HS-5 (cell line): ENCODE measurements around the gene SLC7A6OS.

Experiments
- DNase-seq: peaks from one replicate; pipeline ENCODE4 v3.0.0-alpha.2; 2012; ENCODE audit warnings: low read depth

SLC7A6OS gene

GRCh38 chr16:68279726-68280558, 30.8 kb downstream of the SLC7A6OS start:
- no peak for DNase-seq

GRCh38 chr16:68276223-68276622, 34.5 kb downstream of the SLC7A6OS start:
- no peak for DNase-seq

DNA sequence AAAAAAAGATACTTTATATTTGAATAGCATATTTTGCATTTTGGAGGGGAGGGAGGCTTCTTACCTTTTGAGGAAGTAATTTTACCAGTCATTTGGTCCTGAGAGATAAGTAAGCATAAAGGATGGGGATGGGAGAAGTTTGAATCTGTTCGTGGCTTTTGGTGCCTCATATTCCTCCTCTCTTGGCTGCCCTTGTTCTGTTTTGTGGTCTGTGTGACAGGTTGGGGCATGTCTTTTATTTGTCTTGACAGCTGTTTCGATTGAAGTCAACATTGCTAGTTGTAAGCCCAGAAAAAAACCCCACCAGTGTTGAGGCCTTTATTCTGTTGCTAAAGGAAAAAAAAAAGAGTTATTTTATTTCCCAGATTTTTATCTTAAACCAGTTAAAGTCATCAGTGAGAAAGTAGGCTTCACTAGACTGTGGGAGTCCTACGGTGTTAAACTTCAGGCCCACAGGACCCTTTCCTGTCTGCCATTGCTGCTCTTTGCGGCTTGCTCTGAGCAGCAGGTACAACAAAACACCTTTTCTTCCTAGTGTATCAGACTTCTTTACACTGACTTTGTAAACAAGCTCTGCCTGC, 35.0 kb downstream of the SLC7A6OS start:
- no peak for DNase-seq

GRCh38 chr16:68274441-68274840, 36.3 kb downstream of the SLC7A6OS start:
- DNase-seq: no peak

GRCh38 chr16:68273896-68274295, 36.9 kb downstream of the SLC7A6OS start:
- no peak for DNase-seq

- DNase-seq: no peak
These were observed 37.3 kb downstream of the SLC7A6OS start for GRCh38 chr16:68273459-68273858.

GRCh38 chr16:68272507-68273209, 38.1 kb downstream of the SLC7A6OS start:
- DNase-seq: no peak

DNA sequence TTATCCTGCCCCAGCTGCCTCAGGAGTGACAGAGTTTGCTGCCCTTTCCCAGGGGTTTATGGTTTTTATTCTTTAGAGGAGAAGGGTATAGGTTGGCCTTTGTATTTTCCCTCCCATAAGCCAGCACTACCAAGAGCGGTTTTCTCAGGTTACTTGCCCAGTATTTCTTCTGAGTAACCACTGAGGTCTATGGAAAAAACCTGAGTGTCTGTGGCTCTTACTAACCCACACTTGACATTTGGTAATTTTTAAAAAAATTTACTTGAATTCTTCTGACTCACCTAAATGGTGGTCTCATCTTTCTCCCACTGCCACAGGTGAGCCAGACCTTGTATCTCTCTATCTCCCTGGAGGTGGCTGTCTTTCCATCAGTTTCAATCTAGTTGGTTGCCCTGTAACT, 40.4 kb downstream of the SLC7A6OS start:
- no peak for DNase-seq

GRCh38 chr16:68269793-68270192, 41.0 kb downstream of the SLC7A6OS start:
- no peak for DNase-seq

DNA sequence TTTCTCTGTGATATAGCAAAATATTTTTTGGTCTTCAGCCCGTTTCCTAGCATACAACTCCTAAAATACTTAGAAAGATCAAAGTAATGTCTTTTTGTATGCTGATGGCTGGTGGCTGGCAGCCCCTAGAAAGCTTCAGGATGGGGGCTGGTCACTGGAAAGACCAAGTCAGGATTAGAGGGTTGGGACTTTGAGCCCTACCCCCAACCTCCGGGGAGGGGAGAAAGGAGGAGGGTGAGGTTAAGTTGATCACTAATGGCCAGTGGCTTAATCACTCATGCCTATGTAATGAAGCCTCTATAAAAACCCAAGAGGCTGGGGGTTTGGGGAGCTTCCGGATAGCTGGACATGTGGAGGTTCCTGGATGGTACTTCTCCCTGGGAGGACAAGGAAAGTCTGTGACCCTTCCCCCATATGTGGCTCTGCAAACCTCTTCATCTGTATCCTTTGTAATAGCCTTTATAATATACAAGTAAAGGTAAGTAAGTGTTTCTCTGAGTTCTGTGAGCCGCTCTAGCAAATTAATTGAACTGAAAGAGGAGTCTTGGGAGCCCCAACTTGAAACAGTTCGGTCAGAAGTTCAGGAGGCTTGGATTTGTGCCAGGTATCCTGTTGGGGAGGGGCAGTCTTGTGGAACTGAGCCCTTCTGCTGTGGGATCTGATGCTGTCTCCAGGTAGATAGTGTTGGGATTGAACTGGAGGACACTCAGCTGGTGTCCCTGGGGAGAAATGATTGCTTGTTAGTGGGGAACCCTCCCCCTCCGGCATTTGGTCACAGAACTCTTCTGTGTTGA, 42.9 kb downstream of the SLC7A6OS start:
- no peak for DNase-seq

DNA sequence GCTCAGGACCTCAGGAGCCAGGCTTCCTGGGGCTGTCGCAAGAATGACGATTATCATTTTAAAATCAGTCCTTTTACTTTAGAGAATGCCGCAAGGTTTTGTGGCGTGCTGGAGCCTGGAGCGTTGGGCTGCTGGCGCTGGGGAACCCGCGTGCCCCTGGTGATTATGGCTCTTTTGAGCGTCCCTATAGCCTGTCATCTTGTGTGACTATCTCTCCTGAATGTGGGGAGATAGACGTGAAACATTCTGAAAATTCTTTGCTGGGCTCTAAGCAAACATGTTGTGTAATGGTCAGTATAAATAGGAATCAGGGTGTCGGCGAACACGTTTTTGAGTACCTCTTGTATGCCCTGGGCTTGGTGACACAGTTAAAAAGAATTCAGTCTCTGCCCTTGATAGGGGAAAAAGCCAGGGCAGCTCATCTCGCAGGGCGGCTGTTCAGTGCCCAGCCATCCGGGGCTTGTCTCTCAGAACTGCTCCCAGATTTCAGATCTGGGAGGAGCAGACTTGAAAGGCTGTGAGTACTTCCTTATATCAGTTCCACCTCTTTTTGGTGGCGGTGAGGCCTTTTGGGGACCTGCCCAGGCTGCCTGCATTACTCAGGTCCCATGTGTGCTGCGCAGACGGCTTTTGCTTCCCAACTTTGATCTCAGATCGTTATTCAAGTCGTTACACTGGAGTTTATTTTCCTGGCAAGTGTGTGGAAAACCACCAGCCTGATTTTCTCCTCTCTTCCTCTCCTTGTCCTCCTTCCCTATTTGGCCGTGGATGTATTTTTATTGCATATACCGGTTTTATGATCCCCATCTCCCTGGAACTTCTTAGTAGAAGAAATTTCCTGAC, 45.4 kb downstream of the SLC7A6OS start:
- peak; percentile 83 for DNase-seq

DNA sequence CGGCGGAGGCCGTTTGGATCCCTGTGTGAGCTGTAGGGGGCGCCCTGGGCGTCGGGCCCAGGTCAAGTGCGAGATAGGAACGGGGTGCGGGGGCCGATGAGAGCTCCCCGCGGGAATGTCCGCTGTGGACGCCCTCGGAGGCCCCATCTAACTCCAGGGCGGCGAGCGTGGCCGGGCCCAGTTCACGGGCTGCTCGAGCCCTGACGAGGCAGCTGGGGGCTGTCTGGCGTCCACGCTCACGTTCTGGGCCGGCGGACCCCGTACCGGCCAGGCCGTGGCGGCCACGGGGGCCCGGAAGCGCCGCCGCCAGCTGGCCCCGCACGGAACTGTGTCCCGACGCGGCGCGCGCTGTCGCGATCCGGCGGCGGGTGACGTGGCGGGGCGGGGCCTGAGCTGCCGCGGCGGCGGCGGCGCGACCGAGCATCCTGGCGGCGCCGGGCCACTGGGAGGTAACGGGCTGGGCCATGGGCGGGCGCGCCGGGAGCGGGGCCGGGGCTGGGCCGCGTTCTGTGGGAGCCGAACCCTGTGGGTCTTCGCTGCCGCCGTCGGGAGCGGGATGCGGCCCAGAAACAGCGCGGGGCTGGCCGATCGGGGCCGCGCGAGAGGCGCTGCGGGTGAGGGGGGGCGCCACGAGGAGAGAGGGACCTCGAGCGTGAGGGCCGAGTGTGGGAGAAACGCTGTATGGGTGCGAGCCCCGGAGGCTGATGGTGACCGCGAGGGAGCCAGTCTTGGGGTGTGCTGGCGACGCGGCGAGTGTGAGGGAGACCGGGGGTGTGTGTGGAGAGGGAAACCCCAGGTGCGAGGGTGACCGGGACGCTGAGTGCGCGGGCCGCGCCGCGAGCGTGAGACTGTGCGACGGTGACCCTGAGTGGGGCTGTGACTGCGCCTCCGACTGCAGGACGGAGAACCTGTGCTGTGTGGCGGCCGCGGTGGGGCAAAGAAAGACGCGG, 46.3 kb downstream of the SLC7A6OS start, which contains the start of gene SLC7A6:
TSS of gene SLC7A6 (plus strand) at position 399 of the 950 bp plus-strand sequence. CDS start 10,201 bp downstream, outside the sequence.
- no peak for DNase-seq

DNA sequence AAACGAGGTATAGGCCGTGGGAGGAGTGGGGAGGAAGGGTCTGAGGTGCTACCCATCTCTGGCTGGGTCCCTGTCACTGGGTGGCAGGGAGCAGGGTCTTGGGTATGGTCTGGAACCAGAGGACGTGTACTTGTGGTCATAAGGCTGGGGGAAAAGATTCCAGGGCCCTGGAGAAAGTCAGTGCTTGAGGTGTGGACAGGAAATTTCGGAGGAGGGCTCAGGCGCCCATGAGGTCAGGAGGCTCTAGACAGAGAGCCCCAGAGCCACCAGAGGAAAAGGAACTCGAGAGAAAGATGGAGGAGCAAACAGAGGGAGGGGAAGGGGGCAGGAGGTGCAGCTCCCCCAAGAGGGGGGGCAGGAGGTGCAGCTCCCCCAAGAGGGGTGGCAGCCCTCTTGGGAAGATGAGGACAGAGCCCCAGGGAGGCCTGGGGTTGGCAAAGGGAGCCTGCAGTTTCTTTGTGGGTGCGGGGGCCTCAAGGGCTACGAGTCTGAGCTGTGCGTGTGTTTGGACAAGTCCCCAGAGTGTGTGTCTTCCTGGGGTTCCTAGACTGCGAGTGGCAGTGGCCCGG, 47.1 kb downstream of the SLC7A6OS start:
- no peak for DNase-seq

- DNase-seq: no peak
These were observed 51.5 kb downstream of the SLC7A6OS start for GRCh38 chr16:68259007-68259825.

GRCh38 chr16:68257906-68258800, 52.6 kb downstream of the SLC7A6OS start:
- DNase-seq: no peak

DNA sequence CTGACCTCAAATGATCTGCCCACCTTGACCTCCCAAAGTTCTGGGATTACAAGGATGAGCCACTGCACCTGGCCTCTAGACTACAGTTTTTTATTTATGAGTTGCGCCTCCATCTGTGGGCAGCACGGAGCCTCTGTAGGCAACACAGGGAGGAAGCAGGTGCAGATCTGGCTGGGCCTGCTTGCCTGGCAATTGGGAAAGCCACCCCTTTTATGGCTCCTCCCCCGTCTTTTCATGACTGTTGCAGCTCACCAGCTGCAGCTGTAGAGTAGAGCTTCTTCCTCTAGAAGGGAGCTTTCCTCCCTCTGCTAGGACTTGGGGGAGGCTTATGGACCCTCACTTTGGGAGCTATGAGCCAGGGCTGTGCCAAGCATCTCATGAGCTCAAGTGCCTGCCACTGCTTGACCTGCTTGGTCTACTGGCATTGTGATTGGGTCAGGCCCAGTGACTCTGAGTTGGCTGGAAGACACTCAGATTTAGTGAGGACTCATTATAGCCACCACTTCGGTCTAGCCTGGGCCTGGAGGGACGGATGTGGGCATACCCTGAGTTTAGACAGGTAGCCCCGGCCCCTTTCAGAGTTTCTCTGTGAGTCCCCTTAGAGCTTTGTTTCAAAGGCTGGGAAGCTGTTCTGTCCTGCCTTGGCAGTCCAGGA, 53.4 kb downstream of the SLC7A6OS start:
- no peak for DNase-seq

GRCh38 chr16:68255712-68256111, 55.0 kb downstream of the SLC7A6OS start:
- no peak for DNase-seq
